DOHH2 (cell line): ENCODE measurements around the gene PAPSS2.
"Not testable (repeated sequence)": the region's sequence is repeated elsewhere in the genome, so short reads cannot be mapped to it uniquely, and the experiment has no call there.

Source experiments
- H3F3A ChIP-seq: fragments of 200-600 bp; sonication (generic), shearing (Covaris generic); 2 replicates; pipeline ENCODE4 v1.6.0; 2016; ENCODE audit warnings: antibody characterized with exemption, mild to moderate bottlenecking; ENCODE audit not compliant: control insufficient read depth, insufficient read depth
- H3K27ac ChIP-seq: fragments of 200-600 bp; sonication (generic); 2 replicates; pipeline ENCODE4 v1.5.1; 2014; ENCODE audit warnings: low read depth, mild to moderate bottlenecking, low read length, moderate library complexity
- H3K27me3 ChIP-seq: fragments of 200-600 bp; sonication (generic); 2 replicates; pipeline ENCODE4 v1.6.1; 2014; ENCODE audit warnings: mild to moderate bottlenecking, low read length, mixed read lengths; ENCODE audit not compliant: control insufficient read depth
- H3K36me3 ChIP-seq: fragments of 200-600 bp; sonication (generic); 2 replicates; pipeline ENCODE4 v1.6.1; 2014; ENCODE audit warnings: mild to moderate bottlenecking, low read length, moderate library complexity, mixed read lengths; ENCODE audit not compliant: control insufficient read depth
- H3K4me1 ChIP-seq: fragments of 200-600 bp; sonication (generic); 2 replicates; pipeline ENCODE4 v1.6.1; 2014; ENCODE audit warnings: mild to moderate bottlenecking, low read length, mixed read lengths; ENCODE audit not compliant: control insufficient read depth
- H3K4me2 ChIP-seq: fragments of 200-600 bp; sonication (generic); 2 replicates; pipeline ENCODE4 v1.6.0; 2014; ENCODE audit warnings: mild to moderate bottlenecking, low read length, moderate library complexity
- H3K4me3 ChIP-seq: fragments of 200-600 bp; sonication (generic); 2 replicates; pipeline ENCODE4 v1.5.1; 2014; ENCODE audit warnings: mild to moderate bottlenecking, low read length, mixed read lengths
- H3K79me2 ChIP-seq: fragments of 200-600 bp; sonication (generic); 2 replicates; pipeline ENCODE4 v1.6.1; 2014; ENCODE audit warnings: mild to moderate bottlenecking, low read length, mixed read lengths; ENCODE audit not compliant: control insufficient read depth
- H3K9me2 ChIP-seq: fragments of 200-600 bp; sonication (generic); replicated peaks from 2 replicates; pipeline ENCODE4 v1.6.1; 2014; ENCODE audit warnings: mild to moderate bottlenecking, low read length, mixed read lengths; ENCODE audit not compliant: control insufficient read depth
- H3K9me3 ChIP-seq: fragments of 200-600 bp; sonication (generic); 2 replicates; pipeline ENCODE4 v1.6.1; 2014; ENCODE audit warnings: antibody characterized with exemption, low read length, mixed read lengths; ENCODE audit not compliant: control insufficient read depth, insufficient read depth
- H4K20me1 ChIP-seq: fragments of 200-600 bp; sonication (generic); 2 replicates; pipeline ENCODE4 v1.6.0; 2014; ENCODE audit warnings: low read depth, mild to moderate bottlenecking, antibody characterized with exemption, low read length, moderate library complexity; ENCODE audit not compliant: control insufficient read depth, insufficient read depth
- CTCF ChIP-seq: fragments of 200-600 bp; sonication (generic); IDR thresholded peaks from one replicate; pipeline ENCODE4 v1.5.1; 2014; ENCODE audit warnings: antibody characterized with exemption, mild to moderate bottlenecking, low read depth, low read length; ENCODE audit not compliant: poor library complexity, severe bottlenecking
- EZH2phosphoT487 ChIP-seq: fragments of 200-600 bp; sonication (generic); IDR thresholded peaks from 2 replicates; pipeline ENCODE4 v1.6.1; 2017; ENCODE audit warnings: borderline replicate concordance, mild to moderate bottlenecking, antibody characterized with exemption, low read length, moderate library complexity, mixed read lengths

PAPSS2 gene

GRCh38 chr10:87640043-87640442 is 19.6 kb upstream of the PAPSS2 start:
- Histone ChIP-seq H3K79me2 (no peaks in the 10 kb centered on the region), H3K4me2 (no peak overlapping the region), H3K9me3 (no peaks in the 10 kb centered on the region), H3K4me1 (no peaks in the 10 kb centered on the region), H3K27me3 (no peaks in the 10 kb centered on the region), H3K9me2 (no peaks in the 10 kb centered on the region), H3K27ac (no peak overlapping the region), H3K36me3 (no peaks in the 10 kb centered on the region), H4K20me1 (no peaks in the 10 kb centered on the region), H3F3A (no peaks in the 10 kb centered on the region), H3K4me3 (no peak overlapping the region)
- TF ChIP-seq EZH2phosphoT487 (no peak), CTCF (no peak)

- Histone ChIP-seq H3K4me2 (no peak overlapping the region), H3K9me2 (no peaks in the 10 kb centered on the region), H3K4me3 (no peak overlapping the region), H3K27ac (no peak overlapping the region), H4K20me1 (no peaks in the 10 kb centered on the region), H3K79me2 (no peaks in the 10 kb centered on the region), H3K36me3 (no peaks in the 10 kb centered on the region), H3K4me1 (no peaks in the 10 kb centered on the region), H3K9me3 (no peaks in the 10 kb centered on the region), H3F3A (no peaks in the 10 kb centered on the region), H3K27me3 (no peaks in the 10 kb centered on the region)
- TF ChIP-seq CTCF (no peak), EZH2phosphoT487 (no peak)
These were observed 17.2 kb upstream of the PAPSS2 start for GRCh38 chr10:87642486-87642885.

GRCh38 chr10:87642988-87643387 is 16.7 kb upstream of the PAPSS2 start:
- Histone ChIP-seq H3K27me3 (no peaks in the 10 kb centered on the region), H3K36me3 (no peaks in the 10 kb centered on the region), H3K27ac (no peak overlapping the region), H3K4me3 (no peak overlapping the region), H4K20me1 (no peaks in the 10 kb centered on the region), H3K9me3 (no peaks in the 10 kb centered on the region), H3K79me2 (no peaks in the 10 kb centered on the region), H3K9me2 (no peaks in the 10 kb centered on the region), H3K4me1 (no peaks in the 10 kb centered on the region), H3F3A (no peaks in the 10 kb centered on the region), H3K4me2 (no peak overlapping the region)
- TF ChIP-seq EZH2phosphoT487, result no peak
- no peak for TF ChIP-seq CTCF

- Histone ChIP-seq H3K27ac (no peak overlapping the region), H4K20me1 (no peaks in the 10 kb centered on the region), H3K27me3 (no peaks in the 10 kb centered on the region), H3F3A (no peaks in the 10 kb centered on the region), H3K4me2 (no peak overlapping the region), H3K36me3 (no peaks in the 10 kb centered on the region), H3K79me2 (no peaks in the 10 kb centered on the region), H3K4me3 (no peak overlapping the region), H3K9me3 (no peaks in the 10 kb centered on the region), H3K4me1 (no peaks in the 10 kb centered on the region), H3K9me2 (no peaks in the 10 kb centered on the region)
- no peak for TF ChIP-seq CTCF
- TF ChIP-seq EZH2phosphoT487, result no peak
These were observed 15.8 kb upstream of the PAPSS2 start for GRCh38 chr10:87643920-87644319.

GRCh38 chr10:87644500-87644899 is 15.2 kb upstream of the PAPSS2 start:
- H4K20me1 ChIP-seq, H3K4me2 ChIP-seq, H3K4me1 ChIP-seq, H3K27ac ChIP-seq, H3F3A ChIP-seq, H3K9me3 ChIP-seq, H3K4me3 ChIP-seq, H3K9me2 ChIP-seq, H3K27me3 ChIP-seq, H3K79me2 ChIP-seq, H3K36me3 ChIP-seq: not testable (repeated sequence)
